ENCODE measurements around the gene OBP2A.

OBP2A gene

GRCh38 chr9:135519179-135519971, 26.6 kb upstream of the OBP2A start:
- no peak for DNase-seq (ENCODE audit: low read depth)
- H3K4me3 ChIP-seq (ENCODE audit: low read length), result no peak overlapping the region
- no peak for TF ChIP-seq CTCF (conservative IDR thresholded peaks at IDR 0.05; ENCODE audit: low read length)

- no peak within 1 kb of the TSS for H3K4me3 ChIP-seq (ENCODE audit: low read length)
- DNase-seq (ENCODE audit: low read depth), result no peak
- TF ChIP-seq CTCF (conservative IDR thresholded peaks at IDR 0.05; ENCODE audit: low read length), result no peak
These were observed 24.9 kb upstream of the OBP2A start, which contains the start of gene LCN1 for GRCh38 chr9:135520916-135521607. LCN1 (plus strand) TSS chr9:135521440; CDS start chr9:135521498, 58 bp downstream.

GRCh38 chr9:135521608-135522095, 24.3 kb upstream of the OBP2A start:
- no peak for TF ChIP-seq CTCF (conservative IDR thresholded peaks at IDR 0.05; ENCODE audit: low read length)
- DNase-seq (ENCODE audit: low read depth), result no peak
- H3K4me3 ChIP-seq (ENCODE audit: low read length), result no peak overlapping the region

GRCh38 chr9:135522137-135522877, 23.6 kb upstream of the OBP2A start:
- no peak for TF ChIP-seq CTCF (conservative IDR thresholded peaks at IDR 0.05; ENCODE audit: low read length)
- DNase-seq (ENCODE audit: low read depth), result no peak
- no peak overlapping the region for H3K4me3 ChIP-seq (ENCODE audit: low read length)

GRCh38 chr9:135522931-135523330, 23.0 kb upstream of the OBP2A start:
- H3K4me3 ChIP-seq (ENCODE audit: low read length), result no peak overlapping the region
- TF ChIP-seq CTCF (conservative IDR thresholded peaks at IDR 0.05; ENCODE audit: low read length), result no peak
- no peak for DNase-seq (ENCODE audit: low read depth)

- DNase-seq (ENCODE audit: low read depth), result no peak
- H3K4me3 ChIP-seq (ENCODE audit: low read length), result no peak overlapping the region
- no peak for TF ChIP-seq CTCF (conservative IDR thresholded peaks at IDR 0.05; ENCODE audit: low read length)
These were observed 22.3 kb upstream of the OBP2A start for GRCh38 chr9:135523521-135524129.
